Measurements from ENCODE around the gene CDCA3. TPM values are rescaled to one million over a fixed set of nuclear protein-coding genes. Genes with fewer than 3 reads are reported as not detected.

Gene CDCA3
- total RNA-seq, 1 donor from 2014 or later = 3.2 TPM

GRCh38 chr12:6855322-6855721 lies 4.2 kb upstream of the CDCA3 start:
- FAIRE-seq = no peak
- no peak for DNase-seq (ENCODE audit: low read depth)
- H3K9me3 Mint-ChIP-seq (ENCODE audit: unreplicated experiment) = no peaks in the 10 kb centered on the region
- H2AFZ ChIP-seq (ENCODE audit: low read depth, low read length) = no peak overlapping the region
- H3K4me3 Mint-ChIP-seq (ENCODE audit: unreplicated experiment) = no peak overlapping the region
- no peak overlapping the region for H3K9ac ChIP-seq (ENCODE audit: low read length)
- peaks cover 31% of the 10 kb centered on the region for H3K36me3 ChIP-seq (ENCODE audit: insufficient read depth, low read length)
- H3K4me2 ChIP-seq (ENCODE audit: low read length) = no peak overlapping the region
- peaks cover 18% of the 10 kb centered on the region for H3K4me1 ChIP-seq (ENCODE audit: insufficient read depth, low read length)
- H3K4me1 Mint-ChIP-seq (ENCODE audit: low read depth, unreplicated experiment) = peaks cover 12% of the 10 kb centered on the region
- H3K27ac ChIP-seq (ENCODE audit: low read depth, low read length) = no peak overlapping the region
- H3K27me3 Mint-ChIP-seq (ENCODE audit: low read depth, unreplicated experiment) = no peaks in the 10 kb centered on the region
- H3K4me3 ChIP-seq (ENCODE audit: insufficient read depth, low read depth, low read length) = no peak overlapping the region
- peak overlapping the region; percentile 18 for H3K27ac Mint-ChIP-seq (ENCODE audit: unreplicated experiment)
- peaks cover 24% of the 10 kb centered on the region for H4K20me1 ChIP-seq (ENCODE audit: insufficient read depth, low read length)
- no peaks in the 10 kb centered on the region for H3K9me3 ChIP-seq (ENCODE audit: insufficient read depth, low read depth, low read length)
- no peak for TF ChIP-seq EZH2 (IDR thresholded peaks at IDR 0.05; ENCODE audit: insufficient read depth, low read length)
- TF ChIP-seq CTCF (IDR thresholded peaks at IDR 0.05; ENCODE audit: insufficient read depth, low read depth, low read length) = no peak
- H3K27me3 ChIP-seq (ENCODE audit: insufficient read depth, low read length) = no peaks in the 10 kb centered on the region
- H3K36me3 Mint-ChIP-seq (ENCODE audit: low read depth, unreplicated experiment) = peaks cover 16% of the 10 kb centered on the region
- peaks cover 38% of the 10 kb centered on the region for H3K79me2 ChIP-seq (ENCODE audit: insufficient read depth, low read length)

GRCh38 chr12:6854036-6854435 lies 3.0 kb upstream of the CDCA3 start:
- Mint-ChIP-seq H3K27ac (ENCODE audit: unreplicated experiment) (peak overlapping the region; percentile 73), H3K27me3 (ENCODE audit: low read depth, unreplicated experiment) (no peaks in the 10 kb centered on the region), H3K4me1 (ENCODE audit: low read depth, unreplicated experiment) (peaks cover 12% of the 10 kb centered on the region), H3K36me3 (ENCODE audit: low read depth, unreplicated experiment) (peaks cover 12% of the 10 kb centered on the region), H3K4me3 (ENCODE audit: unreplicated experiment) (peak overlapping the region; percentile 96), H3K9me3 (ENCODE audit: unreplicated experiment) (no peaks in the 10 kb centered on the region)
- H3K36me3 ChIP-seq (ENCODE audit: insufficient read depth, low read length) = peaks cover 24% of the 10 kb centered on the region
- H3K4me1 ChIP-seq (ENCODE audit: insufficient read depth, low read length) = peaks cover 19% of the 10 kb centered on the region
- FAIRE-seq (no peak), DNase-seq (ENCODE audit: low read depth) (no peak)
- peaks cover 33% of the 10 kb centered on the region for H4K20me1 ChIP-seq (ENCODE audit: insufficient read depth, low read length)
- no peaks in the 10 kb centered on the region for H3K9me3 ChIP-seq (ENCODE audit: insufficient read depth, low read depth, low read length)
- H2AFZ ChIP-seq (ENCODE audit: low read depth, low read length) = no peak overlapping the region
- no peak overlapping the region for H3K4me3 ChIP-seq (ENCODE audit: insufficient read depth, low read depth, low read length)
- H3K4me2 ChIP-seq (ENCODE audit: low read length) = peak overlapping the region; percentile 88
- no peaks in the 10 kb centered on the region for H3K27me3 ChIP-seq (ENCODE audit: insufficient read depth, low read length)
- TF ChIP-seq CTCF (IDR thresholded peaks at IDR 0.05; ENCODE audit: insufficient read depth, low read depth, low read length) (no peak), EZH2 (IDR thresholded peaks at IDR 0.05; ENCODE audit: insufficient read depth, low read length) (no peak)
- peak overlapping the region; percentile 9 for H3K27ac ChIP-seq (ENCODE audit: low read depth, low read length)
- H3K9ac ChIP-seq (ENCODE audit: low read length) = peak overlapping the region; percentile 88
- H3K79me2 ChIP-seq (ENCODE audit: insufficient read depth, low read length) = peaks cover 51% of the 10 kb centered on the region

- peaks cover 19% of the 10 kb centered on the region for H3K4me1 ChIP-seq (ENCODE audit: insufficient read depth, low read length)
- H3K9ac ChIP-seq (ENCODE audit: low read length) = peak overlapping the region; percentile 88
- Mint-ChIP-seq H3K9me3 (ENCODE audit: unreplicated experiment) (no peaks in the 10 kb centered on the region), H3K27me3 (ENCODE audit: low read depth, unreplicated experiment) (no peaks in the 10 kb centered on the region), H3K4me1 (ENCODE audit: low read depth, unreplicated experiment) (peaks cover 12% of the 10 kb centered on the region), H3K36me3 (ENCODE audit: low read depth, unreplicated experiment) (peaks cover 12% of the 10 kb centered on the region), H3K27ac (ENCODE audit: unreplicated experiment) (peak overlapping the region; percentile 73), H3K4me3 (ENCODE audit: unreplicated experiment) (peak overlapping the region; percentile 96)
- peaks cover 55% of the 10 kb centered on the region for H3K79me2 ChIP-seq (ENCODE audit: insufficient read depth, low read length)
- H3K4me3 ChIP-seq (ENCODE audit: insufficient read depth, low read depth, low read length) = peak overlapping the region; percentile 87
- H3K36me3 ChIP-seq (ENCODE audit: insufficient read depth, low read length) = peaks cover 20% of the 10 kb centered on the region
- FAIRE-seq = no peak
- H3K27ac ChIP-seq (ENCODE audit: low read depth, low read length) = peak overlapping the region; percentile 89
- no peak overlapping the region for H2AFZ ChIP-seq (ENCODE audit: low read depth, low read length)
- DNase-seq (ENCODE audit: low read depth) = no peak
- no peaks in the 10 kb centered on the region for H3K27me3 ChIP-seq (ENCODE audit: insufficient read depth, low read length)
- H4K20me1 ChIP-seq (ENCODE audit: insufficient read depth, low read length) = peaks cover 33% of the 10 kb centered on the region
- TF ChIP-seq CTCF (IDR thresholded peaks at IDR 0.05; ENCODE audit: insufficient read depth, low read depth, low read length) (no peak), EZH2 (IDR thresholded peaks at IDR 0.05; ENCODE audit: insufficient read depth, low read length) (no peak)
- peak overlapping the region; percentile 88 for H3K4me2 ChIP-seq (ENCODE audit: low read length)
- no peaks in the 10 kb centered on the region for H3K9me3 ChIP-seq (ENCODE audit: insufficient read depth, low read depth, low read length)
These were observed 2.5 kb upstream of the CDCA3 start for GRCh38 chr12:6853626-6854025.

Measured in astrocyte (in vitro differentiated cells and primary cell).